DMS 273 treated with DMSO at 0.1 percent for 48 hours (cell line): Measurements from ENCODE around the gene HENMT1.
"Not testable (repeated sequence)": the region's sequence is repeated elsewhere in the genome, so short reads cannot be mapped to it uniquely, and the experiment has no call there.

Source experiments
- DNase-seq: peaks from one replicate; lab custom pipeline; 2025; lab: John Stamatoyannopoulos, UW

Gene HENMT1

DNA sequence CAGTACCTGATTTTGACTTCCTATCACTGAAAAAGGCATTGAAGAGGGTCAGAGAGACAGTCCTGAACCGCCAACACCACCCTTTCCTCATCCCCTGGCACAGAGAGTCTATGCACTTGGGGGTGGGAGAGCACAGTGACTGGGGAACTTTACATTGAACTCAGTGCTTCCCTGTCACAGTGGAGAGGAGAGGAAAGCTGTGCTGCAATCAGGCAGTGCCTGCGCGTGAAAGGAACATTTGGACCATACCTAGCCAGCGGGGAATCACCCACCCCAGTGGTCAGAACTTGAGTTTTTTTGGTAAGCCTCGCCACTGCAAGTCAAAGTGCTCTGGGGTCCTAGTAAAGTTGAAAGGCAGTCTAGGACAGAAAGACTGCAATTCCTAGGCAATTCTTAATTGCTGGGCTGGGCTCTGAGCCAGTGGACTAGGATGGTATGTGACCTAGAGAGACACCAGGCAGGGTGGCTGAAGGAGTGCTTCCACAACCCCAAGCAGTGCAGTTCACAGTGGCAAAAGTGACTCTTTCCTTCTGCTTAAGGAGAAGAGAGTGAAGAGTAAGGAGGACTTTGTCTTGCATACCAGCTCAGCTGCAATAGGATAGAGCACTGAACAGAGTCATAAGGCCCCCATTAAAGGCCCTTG is 9.4 kb upstream of the HENMT1 start:
- DNase-seq: no peak

- DNase-seq: no peak
Observed at GRCh38 chr1:108669679-108670078, 8.8 kb upstream of the HENMT1 start.

DNA sequence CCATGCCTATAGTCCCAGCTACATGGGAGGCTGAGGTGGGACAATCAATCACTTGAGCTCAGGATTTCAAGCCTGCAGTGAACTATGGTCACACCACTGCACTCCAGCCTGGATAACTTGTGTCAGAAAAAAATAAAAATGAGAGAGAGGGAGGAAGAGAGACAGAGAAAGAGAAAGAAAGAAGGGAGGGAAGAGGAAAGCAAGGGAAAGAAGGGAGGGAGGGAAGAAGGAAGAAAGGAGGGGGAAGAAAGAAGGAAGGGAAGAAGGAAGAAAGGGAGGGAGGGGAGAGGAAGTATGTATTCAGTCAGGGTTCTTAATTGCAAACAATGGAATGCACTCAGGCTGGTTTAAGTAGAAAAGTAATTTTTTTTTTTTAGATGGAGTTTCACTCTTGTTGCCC is 7.9 kb upstream of the HENMT1 start:
- DNase-seq: no peak

DNA sequence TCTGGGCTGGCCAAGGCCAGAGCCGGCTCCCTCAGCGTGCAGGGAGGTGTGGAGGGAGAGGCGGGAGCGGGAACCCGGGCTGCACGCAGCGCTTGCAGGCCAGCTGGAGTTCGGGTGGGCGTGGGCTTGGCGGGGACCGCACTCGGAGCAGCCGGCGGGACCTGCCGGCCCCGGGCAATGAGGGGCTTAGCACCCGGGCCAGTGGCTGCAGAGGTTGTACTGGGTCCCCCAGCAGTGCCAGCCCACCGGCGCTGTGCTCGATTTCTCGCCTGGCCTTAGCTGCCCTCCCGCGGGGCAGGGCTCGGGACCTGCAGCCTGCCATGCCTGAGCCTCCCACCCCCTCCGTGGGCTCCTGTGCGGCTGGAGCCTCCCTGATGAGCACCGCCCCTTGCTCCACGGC is 6.5 kb upstream of the HENMT1 start:
- not testable (repeated sequence) for DNase-seq

GRCh38 chr1:108665771-108666170 is 4.9 kb upstream of the HENMT1 start:
- no peak for DNase-seq

GRCh38 chr1:108665067-108665466 is 4.2 kb upstream of the HENMT1 start:
- DNase-seq: no peak

- DNase-seq: no peak
Observed at GRCh38 chr1:108664481-108664880, 3.6 kb upstream of the HENMT1 start.

DNA sequence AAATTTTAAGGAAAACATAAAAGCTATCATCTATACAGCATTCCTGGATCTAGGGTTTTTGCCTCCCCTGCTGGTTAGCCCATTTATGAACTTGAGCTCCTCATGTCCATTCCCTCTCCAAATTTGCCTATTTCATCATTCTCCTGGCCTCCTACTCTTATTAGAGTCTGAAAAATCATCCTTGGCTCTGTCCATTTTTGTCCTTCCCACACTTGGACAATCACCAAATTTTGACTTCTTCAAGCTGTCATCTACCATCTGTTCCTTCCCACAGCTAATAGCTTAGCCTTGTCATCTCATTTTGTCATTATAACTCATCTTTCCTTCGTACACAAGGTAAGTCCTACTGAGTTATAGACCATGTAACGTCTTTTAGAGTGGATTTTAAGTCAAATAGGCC is 2.2 kb upstream of the HENMT1 start:
- DNase-seq: peak; percentile 50

GRCh38 chr1:108657356-108658080 is 3.4 kb downstream of the HENMT1 start:
- DNase-seq: no peak

GRCh38 chr1:108653431-108654105 is 7.3 kb downstream of the HENMT1 start:
- no peak for DNase-seq

GRCh38 chr1:108646648-108647269 is 14.1 kb downstream of the HENMT1 start:
- no peak for DNase-seq

- DNase-seq: no peak
Observed at GRCh38 chr1:108646265-108646647, 14.6 kb downstream of the HENMT1 start.

GRCh38 chr1:108645564-108646184 is 15.2 kb downstream of the HENMT1 start:
- DNase-seq: no peak

DNA sequence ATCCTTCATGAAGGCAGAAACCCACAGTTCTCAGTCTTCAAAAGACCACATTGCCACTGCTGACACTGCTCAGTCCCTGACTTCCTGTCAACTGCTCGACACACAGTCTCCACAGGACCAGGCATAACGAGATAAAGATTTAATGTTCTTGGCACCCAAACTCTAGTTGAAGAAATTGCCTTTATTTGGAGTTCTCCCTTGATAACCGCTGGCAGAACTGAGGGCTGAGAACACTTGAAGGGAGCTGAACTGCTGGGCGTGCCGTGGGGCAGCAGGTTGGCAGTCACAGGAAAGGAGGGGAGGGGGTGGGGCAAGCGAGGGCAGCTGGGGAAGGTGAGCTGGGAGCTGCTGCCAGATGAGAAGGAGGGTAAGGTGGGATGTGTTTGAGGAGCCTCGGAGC is 15.9 kb downstream of the HENMT1 start:
- DNase-seq: no peak

GRCh38 chr1:108643492-108644335 is 17.2 kb downstream of the HENMT1 start:
- DNase-seq: peak; percentile 3

DNA sequence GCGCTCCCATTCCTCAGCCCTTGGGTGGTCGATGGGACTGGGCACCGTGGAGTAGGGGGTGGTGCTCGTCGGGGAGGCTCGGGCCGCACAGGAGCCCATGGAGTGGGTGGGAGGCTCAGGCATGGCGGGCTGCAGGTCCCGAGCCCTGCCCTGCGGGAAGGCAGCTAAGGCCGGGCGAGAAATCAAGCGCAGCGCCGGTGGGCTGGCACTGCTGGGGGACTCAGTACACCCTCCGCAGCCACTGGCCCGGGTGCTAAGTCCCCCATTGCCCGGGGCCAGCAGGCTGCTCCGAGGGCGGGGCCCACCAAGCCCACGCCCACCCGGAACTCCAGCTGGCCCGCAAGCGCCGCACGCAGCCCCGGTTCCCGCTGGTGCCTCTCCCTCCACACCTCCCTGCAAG is 20.0 kb downstream of the HENMT1 start:
- not testable (repeated sequence) for DNase-seq

DNA sequence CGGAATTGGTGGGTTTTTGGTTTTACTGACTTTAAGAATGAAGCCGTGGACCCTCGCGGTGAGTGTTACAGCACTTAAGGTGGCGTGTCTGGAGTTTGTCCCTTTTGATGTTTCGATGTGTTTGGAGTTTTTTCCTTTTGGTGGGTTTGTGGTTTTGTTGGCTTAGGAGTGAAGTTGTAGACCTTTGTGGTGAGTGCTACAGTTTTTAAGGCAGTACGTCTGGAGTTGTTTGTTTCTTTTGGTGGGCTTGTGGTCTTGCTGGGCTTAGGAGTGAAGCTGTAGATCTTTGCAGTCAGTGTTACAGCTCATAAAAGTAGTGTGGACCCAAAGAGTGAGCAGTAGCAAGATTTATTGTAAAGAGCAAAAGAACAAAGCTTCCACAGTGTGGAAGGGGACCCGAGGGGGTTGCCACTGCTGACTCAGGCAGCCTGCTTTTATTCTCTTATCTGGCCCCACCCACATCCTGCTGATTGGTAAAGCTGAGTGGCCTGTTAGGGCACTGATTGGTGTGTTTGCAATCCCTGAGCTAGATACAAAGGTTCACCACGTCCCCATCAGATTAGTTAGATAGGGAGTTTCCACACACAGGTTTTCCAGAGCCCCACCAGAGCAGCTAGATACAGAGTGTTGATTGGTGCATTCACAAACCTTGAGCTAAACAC is 20.9 kb downstream of the HENMT1 start:
- no peak for DNase-seq

DNA sequence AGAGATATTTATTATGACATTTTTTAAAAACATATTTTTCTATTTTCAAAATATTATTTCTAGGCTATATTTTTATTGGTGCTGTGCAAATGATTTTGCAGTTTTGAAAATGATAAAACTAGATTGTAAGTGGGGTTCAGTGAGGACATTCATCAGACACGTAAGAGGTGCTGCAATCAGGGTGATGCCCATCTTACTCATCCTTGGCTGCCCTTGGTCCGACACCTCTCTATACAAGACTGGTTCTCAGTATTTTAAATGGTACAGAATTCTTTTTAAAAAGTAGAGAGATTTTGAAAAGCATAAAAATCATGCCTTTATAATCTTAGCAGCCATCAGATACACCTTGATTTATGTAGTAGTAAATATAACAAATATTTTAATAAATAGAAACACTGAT is 24.0 kb downstream of the HENMT1 start:
- no peak for DNase-seq

GRCh38 chr1:108634521-108634920 is 26.4 kb downstream of the HENMT1 start:
- DNase-seq: no peak

DNA sequence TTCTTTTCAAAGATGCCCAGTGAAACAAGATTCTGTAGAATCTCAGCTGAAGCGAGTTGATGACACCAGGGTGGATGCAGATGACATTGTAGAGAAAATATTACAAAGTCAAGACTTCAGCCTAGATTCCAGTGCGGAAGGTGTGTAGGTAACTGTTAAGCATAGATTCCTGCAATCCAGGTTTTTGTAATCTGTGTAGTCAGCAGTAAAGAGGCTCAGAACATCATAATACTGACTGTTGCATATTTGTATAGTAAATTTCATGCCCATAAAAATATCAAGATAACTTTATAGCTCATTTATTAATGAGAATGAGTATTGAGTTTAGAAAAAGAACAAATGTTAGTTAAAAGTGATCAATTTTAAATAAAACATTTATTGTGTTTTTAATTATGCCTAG is 32.2 kb downstream of the HENMT1 start:
- DNase-seq: no peak

GRCh38 chr1:108627951-108628350 is 32.9 kb downstream of the HENMT1 start:
- DNase-seq: no peak
